LoVo (cell line): ENCODE results near the gene POU3F2.

Source experiments
- DNase-seq: peaks from one replicate; pipeline ENCODE4 v3.0.0-alpha.2; 2016; ENCODE audit warnings: low spot score

The POU3F2 gene

GRCh38 chr6:98844244-98845210, 10.2 kb downstream of the POU3F2 start:
- DNase-seq: no peak

DNA sequence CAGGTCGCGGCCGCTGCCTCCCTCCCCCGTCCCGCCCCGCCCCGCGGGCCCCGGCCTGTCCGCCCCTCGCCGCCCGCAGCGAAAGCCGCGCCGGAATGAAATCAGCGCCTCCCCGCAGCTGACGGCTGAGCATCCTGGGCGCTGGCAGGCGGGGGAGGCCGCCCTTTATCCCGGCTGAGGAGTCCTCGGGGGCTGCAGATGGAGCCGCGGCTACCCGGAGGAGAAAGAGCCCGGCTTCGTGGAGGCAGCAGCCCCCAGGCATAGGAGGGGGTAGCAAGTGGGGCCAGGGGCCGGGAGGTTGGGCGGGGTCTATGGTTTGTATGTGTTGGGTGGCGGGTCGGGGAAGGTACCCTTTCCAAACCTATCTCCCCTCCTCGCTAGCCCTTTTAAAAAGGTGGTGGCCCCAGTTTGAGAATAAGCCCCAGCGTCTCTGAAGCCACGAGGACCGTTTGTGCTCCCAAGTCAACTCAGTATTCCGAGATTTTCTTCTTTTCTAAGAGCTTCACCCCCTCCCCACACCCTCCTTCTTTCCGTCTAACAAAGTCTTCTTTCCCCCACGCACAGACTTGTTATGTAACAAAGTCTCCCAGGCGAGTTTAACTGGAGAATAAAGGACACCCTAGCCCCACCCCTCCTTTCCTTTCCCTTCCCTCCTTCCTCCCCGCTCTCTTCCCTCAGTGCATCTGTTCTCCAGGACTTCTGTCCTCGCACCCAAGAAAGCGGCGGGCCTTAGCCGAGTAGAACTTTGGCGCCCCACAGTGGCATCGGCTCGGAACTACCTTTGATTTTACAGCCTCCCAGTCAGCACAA, 11.0 kb downstream of the POU3F2 start:
- peak; percentile 68 for DNase-seq

GRCh38 chr6:98846021-98846380, 11.6 kb downstream of the POU3F2 start:
- DNase-seq: no peak

DNA sequence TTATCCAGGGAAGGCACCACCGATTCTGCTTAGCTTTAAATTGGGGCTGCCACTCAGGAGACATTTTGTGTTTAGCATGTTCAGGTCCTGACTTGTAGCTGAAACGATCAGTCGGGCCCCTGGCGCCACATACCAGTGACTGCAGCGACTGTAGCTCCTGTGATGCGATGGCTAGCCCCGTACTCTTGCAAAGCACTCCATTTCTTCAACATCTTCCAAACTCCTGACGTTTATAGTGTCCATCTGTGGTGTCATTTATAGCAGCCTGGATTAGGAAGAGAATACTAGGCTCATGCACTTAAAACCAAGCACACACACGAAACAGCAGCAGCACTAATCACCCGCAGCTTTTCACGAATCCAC, 13.0 kb downstream of the POU3F2 start:
- DNase-seq: no peak

DNA sequence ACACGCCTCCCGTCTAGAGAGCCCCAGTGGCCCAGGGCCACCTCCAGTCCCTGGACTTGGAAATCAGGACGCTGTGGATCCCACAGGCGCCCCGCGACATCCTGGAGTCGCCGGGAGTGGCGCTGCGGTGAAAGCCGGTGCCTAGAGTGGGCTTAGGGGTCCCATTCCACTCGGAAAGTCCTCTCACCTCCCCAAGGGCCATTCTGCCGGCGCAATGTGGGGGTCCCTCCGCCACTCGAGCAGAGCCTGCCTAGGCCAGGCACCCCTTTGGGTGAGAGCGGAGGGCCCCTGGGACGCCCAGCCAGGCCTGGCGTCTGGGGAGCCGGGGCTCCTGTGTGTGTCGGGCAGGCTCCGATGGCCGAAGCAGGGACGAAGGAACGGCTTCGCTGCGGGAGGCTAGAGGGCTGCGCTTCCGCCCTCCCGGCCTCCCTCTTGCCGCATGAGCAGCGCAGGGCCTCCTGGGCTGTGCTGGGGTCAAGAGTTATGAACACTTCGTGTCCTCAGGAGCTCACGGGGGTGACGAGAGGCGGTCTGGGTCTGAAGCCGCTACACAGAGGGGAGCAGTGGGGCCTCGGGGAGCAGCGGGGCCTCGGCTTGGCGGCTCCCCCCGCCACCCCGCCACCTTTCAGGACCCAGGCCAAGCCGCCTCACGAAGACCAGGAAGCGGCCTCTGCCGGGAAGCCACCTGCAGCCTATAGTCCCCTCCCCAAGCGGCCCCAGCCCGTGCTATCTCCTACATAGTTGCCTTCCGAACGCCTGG, 13.6 kb downstream of the POU3F2 start:
- no peak for DNase-seq

DNA sequence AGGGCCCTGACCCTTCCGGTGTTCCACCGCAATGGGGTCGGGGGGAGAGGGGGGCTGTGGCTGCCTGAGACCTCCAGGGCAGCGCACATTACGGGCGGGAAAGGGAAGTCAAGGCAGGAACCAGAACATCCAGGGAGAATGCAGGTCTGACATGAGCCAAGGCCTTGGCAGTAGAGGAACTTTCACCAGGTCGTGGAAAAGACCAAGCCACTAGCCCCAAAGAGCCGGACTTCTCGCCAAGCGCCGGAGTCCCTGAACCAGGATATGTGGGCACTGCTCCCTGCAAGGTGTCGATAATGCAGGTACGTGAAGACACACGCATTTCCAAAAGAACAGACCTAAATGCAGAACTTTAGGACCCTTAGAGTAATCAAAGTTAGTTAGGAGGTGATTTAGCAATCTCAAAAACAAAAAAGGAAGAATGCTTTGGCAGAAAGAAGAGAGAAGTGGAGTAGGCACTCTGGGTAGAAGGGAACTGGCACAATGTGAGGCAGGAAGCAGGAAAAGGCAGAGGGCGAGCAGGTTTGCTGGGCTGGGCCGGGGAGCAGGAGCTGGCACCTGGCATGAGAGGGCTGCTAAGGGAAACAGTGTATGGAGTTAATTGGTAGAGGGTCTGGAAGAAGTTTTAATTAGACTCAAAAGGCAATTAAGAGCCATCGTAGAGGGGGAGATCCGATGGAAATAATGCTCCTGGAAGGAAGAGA, 14.3 kb downstream of the POU3F2 start:
- DNase-seq: no peak

GRCh38 chr6:98864497-98864896, 30.1 kb downstream of the POU3F2 start:
- DNase-seq: no peak

- peak; percentile 1 for DNase-seq
These were observed 36.7 kb downstream of the POU3F2 start for GRCh38 chr6:98871057-98871456.

GRCh38 chr6:98871821-98872220, 37.4 kb downstream of the POU3F2 start:
- DNase-seq: no peak

- no peak for DNase-seq
These were observed 41.0 kb downstream of the POU3F2 start for GRCh38 chr6:98875375-98875774.

GRCh38 chr6:98877250-98877649, 42.9 kb downstream of the POU3F2 start:
- no peak for DNase-seq

DNA sequence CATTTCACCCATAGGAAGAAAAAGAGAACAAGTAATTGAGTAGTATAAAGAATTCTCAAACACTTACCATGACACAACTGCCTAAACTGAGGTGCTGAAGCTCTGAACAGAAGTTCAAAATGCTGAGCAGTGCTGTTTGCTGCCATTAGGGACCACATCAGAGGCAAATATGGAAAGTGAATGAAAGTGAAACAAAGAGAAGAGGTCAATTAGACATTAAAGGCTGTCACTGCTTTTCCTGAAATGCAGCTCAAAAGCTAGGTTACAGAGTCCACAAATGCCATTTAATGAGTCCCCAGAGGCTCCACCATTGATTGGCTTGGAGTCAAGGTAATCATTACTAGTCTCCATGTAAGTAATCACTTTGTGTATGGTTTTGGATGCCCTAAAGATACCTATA, 46.1 kb downstream of the POU3F2 start:
- no peak for DNase-seq

GRCh38 chr6:98885330-98885729, 51.0 kb downstream of the POU3F2 start:
- no peak for DNase-seq

- DNase-seq: no peak
These were observed 53.3 kb downstream of the POU3F2 start for GRCh38 chr6:98887650-98888049.
